Stimulated activated CD8-positive, alpha-beta memory T cell treated with anti-CD3 and anti-CD28 coated beads, Interleukin-15, amount 100 ng/mL, for 1 hour (primary cell): ENCODE results near the gene PRRG3.

Source experiments
- DNase-seq: peaks from one replicate; pipeline ENCODE4 v3.0.0-alpha.2; 2020; ENCODE audit warnings: low read depth

PRRG3 gene

DNA sequence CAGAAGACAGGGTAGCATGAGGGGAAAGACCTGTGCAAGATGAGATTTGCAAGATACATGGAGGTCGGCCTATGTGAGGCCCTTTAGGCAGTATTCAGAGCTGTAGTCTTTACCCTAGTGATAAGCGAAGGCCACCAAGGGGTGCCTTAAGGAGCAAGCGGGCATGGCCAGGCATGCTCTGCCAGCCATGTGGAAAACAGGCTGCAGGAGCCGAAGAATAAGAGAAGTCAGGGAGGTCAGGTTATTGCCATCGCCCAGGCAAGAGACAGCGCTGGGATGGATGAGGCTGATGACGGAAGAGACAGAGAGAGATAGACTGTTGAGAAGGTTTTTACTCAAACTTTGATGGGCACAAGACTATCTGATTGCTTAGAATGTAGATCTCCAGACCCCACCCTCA lies 13.6 kb downstream of the PRRG3 start:
- DNase-seq: no peak

GRCh38 chrX:151710457-151710856 lies 15.2 kb downstream of the PRRG3 start:
- no peak for DNase-seq

DNA sequence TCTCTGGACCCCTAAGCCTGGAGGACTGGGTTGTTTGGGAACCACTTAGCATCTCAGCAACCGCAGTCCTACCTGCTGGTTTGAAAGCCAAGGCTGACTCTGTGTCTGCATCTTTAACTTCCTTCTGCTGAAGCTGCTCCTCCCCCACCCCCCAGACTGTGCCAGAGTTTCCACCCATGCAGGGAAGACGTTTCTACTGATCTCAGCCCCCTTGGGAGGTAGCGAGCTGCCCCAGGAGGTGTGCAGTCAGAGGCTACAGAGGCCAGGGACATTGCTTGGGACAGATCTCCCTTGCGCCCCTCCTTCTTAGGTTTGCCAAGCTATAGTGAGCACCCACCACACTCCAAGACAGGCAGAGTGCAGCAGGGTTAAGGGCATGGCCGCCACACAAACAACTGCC lies 15.9 kb downstream of the PRRG3 start:
- no peak for DNase-seq

- DNase-seq: no peak
These were observed 16.5 kb downstream of the PRRG3 start for GRCh38 chrX:151711787-151712186.

DNA sequence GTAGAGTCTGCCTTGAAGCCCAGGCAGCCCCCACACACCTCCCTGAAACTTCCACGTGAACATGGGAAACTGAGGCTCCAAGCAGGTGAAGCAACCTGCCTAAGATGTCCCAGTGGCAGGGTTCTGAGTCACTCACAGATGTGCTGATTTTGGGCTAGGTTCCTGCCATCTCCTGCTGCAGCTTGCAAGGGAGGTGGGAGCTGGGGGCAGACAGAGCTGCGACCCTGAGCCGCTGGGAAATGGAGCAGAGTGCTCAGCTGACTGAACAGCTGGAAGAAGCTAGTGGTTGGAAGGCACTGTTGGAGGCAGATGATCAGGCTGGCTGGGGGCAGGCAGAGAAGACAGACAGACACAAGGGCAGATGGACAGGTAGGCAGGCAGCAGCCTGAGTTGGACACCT lies 17.0 kb downstream of the PRRG3 start:
- DNase-seq: no peak

GRCh38 chrX:151713849-151714248 lies 18.6 kb downstream of the PRRG3 start:
- no peak for DNase-seq

- no peak for DNase-seq
These were observed 19.1 kb downstream of the PRRG3 start for GRCh38 chrX:151714362-151714761.

- DNase-seq: no peak
These were observed 20.5 kb downstream of the PRRG3 start, which contains the start of gene FATE1 for GRCh38 chrX:151715752-151716151. TSS of gene FATE1 (plus strand) at chrX:151716035. CDS start at chrX:151716120, 85 bp downstream.

DNA sequence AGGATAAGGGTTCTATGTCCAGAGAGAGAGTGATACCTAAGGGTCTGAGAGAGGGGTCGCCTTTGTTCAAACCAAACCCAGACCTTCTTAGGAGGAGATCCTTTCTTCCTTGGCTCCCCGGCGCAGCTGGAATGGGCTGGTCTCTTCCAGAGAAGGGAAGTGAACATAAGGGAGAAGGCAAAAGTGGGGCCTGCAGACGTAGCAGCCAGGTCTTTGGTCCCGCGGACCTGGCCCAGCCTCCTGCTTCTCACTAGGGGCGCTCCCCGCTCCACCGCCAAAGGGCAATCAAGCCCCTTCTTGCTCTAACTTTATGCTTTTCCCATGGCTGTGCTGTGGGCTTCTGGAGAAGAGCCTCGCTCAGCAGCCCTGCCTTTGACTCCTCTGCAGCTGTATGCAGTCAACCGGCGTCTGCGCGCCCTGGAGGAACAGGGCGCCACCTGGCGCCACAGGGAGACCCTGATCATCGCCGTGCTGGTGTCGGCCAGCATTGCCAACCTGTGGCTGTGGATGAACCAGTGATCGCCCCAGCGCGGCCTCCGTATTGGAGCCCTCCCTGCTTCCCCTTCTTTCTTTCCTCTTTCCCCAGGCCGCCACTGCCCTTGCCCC lies 27.1 kb downstream of the PRRG3 start:
- DNase-seq: no peak

DNA sequence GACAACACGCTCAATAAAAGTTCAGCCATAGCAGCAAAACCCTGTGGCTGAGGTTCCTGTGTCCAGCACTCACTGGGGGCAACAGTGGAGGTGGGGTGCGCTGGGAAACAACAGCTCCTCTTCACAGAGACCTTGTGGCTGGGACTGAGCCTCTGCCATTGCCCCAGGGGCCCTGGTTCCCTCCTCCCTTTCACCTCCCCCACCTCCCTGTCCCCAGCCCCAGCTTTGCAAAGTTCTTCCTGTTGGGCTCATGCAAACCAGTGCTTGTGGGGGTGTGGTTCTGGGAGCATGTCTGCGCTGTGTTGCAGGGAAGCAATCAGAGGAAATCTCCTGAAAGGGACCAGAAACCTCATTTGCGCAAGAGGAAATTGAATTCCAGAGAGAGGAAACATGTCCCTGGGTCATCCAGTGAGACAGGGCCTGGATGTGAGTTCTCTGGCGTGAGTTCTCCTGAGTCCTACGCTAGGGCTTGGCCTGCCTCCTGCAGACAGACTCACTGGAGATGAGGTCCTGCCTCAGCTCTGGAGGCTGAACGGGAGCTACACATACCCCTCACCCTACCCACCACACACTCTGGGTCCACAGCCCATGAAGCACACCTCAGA lies 28.0 kb downstream of the PRRG3 start:
- DNase-seq: no peak

DNA sequence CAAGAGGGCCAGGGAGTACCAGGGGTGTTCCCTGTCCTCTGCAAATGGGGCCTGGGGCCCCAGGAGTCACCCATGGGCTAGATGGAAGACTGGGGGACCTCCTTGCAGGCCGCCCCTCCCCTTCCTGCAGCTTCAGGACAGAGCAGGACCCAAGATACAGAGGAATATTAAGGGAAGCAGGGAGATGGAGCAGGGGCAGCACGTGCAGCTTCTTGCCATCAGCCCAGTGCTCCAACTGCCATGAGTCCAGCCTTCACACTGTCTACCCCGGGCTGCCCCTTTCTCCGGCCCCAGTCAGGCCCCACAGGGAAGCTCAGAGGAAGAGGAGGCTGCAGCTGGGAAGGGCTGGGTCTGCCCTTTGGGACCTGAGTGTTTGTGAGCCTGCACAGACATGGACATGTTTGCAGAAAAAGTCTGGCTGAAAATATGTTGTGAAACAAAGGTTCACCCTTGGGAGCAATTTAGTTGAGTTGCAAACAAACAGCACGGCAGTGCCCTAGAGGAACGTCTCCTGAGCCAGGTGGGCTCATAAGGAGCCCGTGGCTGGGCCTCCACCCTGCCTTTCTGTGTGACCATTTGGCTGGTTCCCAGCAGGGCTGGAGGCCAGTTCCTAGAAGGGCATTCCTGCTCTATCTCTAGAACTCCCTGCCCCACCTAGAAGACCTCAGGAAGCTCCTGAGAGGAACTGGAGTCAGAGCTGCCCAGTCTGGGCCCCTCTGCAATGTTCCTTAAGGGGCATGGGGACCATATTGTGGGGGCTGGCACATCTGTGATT lies 29.5 kb downstream of the PRRG3 start:
- no peak for DNase-seq

GRCh38 chrX:151725338-151725614 lies 30.0 kb downstream of the PRRG3 start:
- DNase-seq: no peak

DNA sequence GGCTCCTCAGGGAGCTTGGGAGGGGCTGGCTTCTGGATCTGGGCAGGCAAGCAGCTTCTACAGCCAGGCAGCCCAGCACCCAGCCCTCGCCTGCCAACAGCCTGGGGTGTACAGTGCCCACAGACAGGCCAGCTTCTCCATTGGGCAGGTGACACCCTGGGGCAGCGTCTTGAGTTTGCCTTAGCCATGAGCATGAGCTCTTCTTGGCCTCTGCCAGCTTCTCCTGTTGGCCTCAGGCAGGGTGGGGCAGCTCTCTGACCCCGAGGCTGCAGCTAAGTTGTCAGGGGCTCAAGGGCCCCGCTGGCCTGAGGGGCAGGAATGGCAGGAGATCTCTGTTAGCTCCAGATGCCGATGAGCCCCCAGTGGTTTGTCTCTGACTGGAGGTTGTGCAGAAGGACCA lies 31.5 kb downstream of the PRRG3 start:
- no peak for DNase-seq

DNA sequence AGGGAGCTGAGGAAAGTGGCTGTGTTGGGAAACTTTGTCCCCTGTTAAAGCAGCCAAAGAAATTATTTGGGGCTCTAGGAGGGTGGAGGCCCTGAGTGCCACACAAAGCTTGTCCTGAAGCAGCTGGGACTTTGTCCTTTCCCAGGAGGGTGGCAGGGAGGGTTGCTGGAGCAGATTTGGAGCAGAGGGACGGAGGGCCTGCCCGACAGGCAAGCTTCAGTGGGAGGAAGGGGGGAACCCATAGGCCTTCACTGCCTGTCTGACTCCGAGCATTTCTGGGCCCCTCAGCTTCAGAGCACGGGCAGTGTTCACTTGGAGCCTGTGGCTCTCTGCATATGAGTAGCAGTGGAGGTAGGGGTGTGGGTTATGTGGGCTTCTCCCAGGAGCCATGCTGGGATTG lies 32.1 kb downstream of the PRRG3 start:
- DNase-seq: no peak

DNA sequence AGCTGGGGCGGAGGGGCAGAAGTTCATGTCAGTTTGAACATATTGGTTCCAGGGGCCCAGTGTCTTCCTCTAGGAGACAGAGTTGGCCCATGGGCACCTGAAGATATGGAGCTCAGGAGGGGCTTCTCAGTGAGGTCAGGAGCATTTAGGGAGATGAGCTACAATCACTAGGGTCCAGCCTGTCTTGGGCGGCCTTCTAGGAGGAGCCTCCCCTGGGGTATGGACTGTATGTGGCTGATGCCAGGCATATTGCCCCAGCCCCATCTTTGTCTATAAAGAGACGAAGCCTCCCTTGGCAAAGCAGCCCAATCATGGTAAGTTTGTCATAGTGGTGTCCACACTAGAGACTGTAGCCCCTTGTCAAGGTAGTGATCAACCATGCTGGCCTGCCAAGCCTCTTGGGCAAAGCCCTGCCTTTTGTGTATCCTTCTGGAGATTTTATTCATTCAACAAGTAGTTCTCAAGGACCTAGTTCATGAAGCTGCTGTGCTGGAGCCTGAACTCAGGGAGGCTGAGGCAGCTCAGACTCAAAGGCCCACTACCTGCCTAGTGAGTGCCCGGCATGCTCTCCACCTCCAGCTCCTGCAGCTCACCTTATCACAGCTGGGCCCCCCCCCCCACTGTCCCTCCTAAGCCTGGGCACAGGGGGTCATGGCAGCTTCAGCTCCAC lies 33.9 kb downstream of the PRRG3 start:
- DNase-seq: no peak

DNA sequence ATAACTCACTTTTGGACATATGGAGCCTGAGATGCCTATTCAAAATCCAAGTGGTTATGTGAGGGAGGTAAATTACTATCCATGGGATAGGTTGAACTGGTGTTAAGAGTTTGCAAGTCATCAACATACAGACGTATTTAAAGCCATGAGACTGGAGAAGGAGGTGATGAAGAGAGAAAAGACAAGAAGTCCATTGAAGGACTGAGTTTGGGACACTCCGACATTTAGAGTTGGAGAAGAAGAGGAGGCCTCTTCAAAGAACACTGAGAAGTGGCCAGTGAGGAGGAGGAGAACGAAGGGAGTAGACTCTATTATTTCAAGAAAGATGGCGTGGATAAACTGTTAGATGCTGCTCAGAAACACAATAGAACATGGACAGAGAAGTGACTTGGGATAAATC lies 39.2 kb downstream of the PRRG3 start, which contains the start of gene CNGA2:
TSS of gene CNGA2 (plus strand) at position 301 of the 400 bp plus-strand sequence. CDS start 3,738 bp downstream, outside the sequence.
- DNase-seq: no peak

DNA sequence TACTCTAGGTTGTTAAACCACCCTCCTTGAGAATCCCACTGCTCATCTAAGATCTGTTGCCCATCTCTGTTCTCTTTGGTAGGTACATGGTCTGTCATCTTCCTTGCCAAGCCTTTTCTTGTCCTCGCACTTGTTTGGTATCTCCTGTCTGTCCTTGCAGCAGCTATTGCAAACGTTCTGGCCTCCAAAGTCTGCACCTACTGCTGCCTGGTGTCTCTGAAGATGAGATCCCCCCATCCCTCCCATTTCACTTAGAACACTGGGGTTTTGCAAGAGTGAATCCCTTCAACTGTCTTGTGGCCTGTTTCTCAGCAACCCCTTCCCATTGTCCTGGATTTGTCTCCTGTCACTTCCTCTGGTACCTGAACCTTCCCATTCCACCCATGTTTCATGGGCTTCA lies 40.0 kb downstream of the PRRG3 start:
- no peak for DNase-seq

DNA sequence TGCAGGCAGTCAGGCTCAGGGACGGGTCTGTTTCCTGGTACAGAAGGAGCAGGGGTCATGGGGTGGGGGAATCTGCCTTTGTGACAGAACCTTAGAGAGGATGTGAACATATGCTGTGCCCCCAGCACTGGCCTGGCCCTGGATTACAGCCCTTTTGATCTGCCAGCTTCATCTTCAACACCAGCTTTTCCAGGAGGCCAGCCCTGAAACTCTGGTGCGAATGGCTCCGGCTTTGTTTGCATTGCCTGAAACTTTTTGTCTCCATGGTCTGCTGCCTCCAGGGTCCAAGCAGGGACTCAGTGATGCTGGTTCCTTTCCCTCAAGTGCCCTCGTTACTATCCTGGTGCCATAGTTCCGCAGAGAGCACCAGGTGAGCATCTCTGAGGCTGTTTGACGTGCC lies 41.4 kb downstream of the PRRG3 start:
- no peak for DNase-seq

DNA sequence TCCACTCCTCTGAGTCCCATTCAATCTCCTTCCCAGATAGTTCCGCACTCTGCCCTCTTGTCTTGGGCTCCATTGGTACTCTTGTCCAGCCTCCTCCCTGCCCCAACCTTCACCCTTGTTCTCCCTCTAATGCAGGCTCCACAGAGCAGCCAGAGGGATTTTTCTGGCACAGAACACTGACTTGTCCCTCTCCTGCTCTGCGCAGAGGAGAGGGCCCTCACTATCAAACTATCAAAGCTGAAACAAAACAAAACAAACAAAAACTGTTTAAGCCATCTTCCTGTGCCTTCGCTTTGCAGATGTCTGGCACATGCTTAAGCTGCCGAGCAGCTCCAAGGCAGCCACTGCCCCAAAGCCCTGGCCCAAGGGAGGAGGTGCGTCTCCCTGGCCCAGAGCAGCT lies 42.2 kb downstream of the PRRG3 start:
- no peak for DNase-seq

GRCh38 chrX:151738751-151739150 lies 43.5 kb downstream of the PRRG3 start:
- no peak for DNase-seq

DNA sequence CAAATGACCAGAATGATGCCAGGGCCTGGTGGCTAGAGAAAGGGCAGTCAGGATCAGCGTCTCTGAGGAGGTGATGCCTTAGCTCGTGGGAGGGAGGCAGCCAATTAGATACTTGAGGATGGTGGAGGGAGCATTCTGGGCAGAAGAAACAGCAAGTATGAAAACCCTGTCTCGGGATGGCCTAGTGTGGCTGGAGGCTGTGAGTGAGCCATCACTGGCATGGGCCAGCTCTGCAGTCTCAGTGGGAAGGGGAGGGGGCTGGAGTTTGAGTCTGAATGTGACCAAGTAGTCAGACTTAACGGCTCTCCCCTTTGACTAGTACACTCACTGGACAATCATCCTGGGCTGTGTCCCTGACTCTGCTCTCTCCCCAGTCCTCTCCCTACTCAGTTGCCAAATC lies 46.3 kb downstream of the PRRG3 start:
- no peak for DNase-seq

- DNase-seq: no peak
These were observed 47.1 kb downstream of the PRRG3 start for GRCh38 chrX:151742311-151742710.
